ENCODE results near the gene FEM1B.

Gene FEM1B

GRCh38 chr15:68335251-68335650 lies 57.7 kb downstream of the FEM1B start:
- H3K9ac ChIP-seq (ENCODE audit: low read length) = no peak overlapping the region
- no peaks in the 10 kb centered on the region for H3K36me3 ChIP-seq (ENCODE audit: control insufficient read depth, insufficient read depth, low read length, severe bottlenecking)
- H3K4me3 ChIP-seq (ENCODE audit: low read length) = no peak overlapping the region
- no peaks in the 10 kb centered on the region for H3K27me3 ChIP-seq (replicated peaks; ENCODE audit: control insufficient read depth, insufficient read depth, low read length)
- H3K9me3 ChIP-seq (ENCODE audit: control insufficient read depth, low read length) = no peaks in the 10 kb centered on the region
- H3K4me1 ChIP-seq (ENCODE audit: control insufficient read depth, insufficient read depth, low read length) = peaks cover 14% of the 10 kb centered on the region
- peak; percentile 27 for DNase-seq (ENCODE audit: low read depth)

GRCh38 chr15:68335655-68336054 lies 58.1 kb downstream of the FEM1B start:
- H3K36me3 ChIP-seq (ENCODE audit: control insufficient read depth, insufficient read depth, low read length, severe bottlenecking) = no peaks in the 10 kb centered on the region
- peaks cover 15% of the 10 kb centered on the region for H3K4me1 ChIP-seq (ENCODE audit: control insufficient read depth, insufficient read depth, low read length)

GRCh38 chr15:68336516-68336915 lies 59.0 kb downstream of the FEM1B start:
- Histone ChIP-seq H3K27me3 (replicated peaks; ENCODE audit: control insufficient read depth, insufficient read depth, low read length) (no peaks in the 10 kb centered on the region), H3K36me3 (ENCODE audit: control insufficient read depth, insufficient read depth, low read length, severe bottlenecking) (no peaks in the 10 kb centered on the region), H3K4me3 (ENCODE audit: low read length) (no peak overlapping the region), H3K9me3 (ENCODE audit: control insufficient read depth, low read length) (no peaks in the 10 kb centered on the region), H3K9ac (ENCODE audit: low read length) (no peak overlapping the region), H3K4me1 (ENCODE audit: control insufficient read depth, insufficient read depth, low read length) (peaks cover 23% of the 10 kb centered on the region)
- no peak for DNase-seq (ENCODE audit: low read depth)

More at GRCh38 chr15:68335655-68336054, 58.1 kb downstream of the FEM1B start:
- no peaks in the 10 kb centered on the region for H3K27me3 ChIP-seq (replicated peaks; ENCODE audit: control insufficient read depth, insufficient read depth, low read length)
- H3K9ac ChIP-seq (ENCODE audit: low read length) = no peak overlapping the region
- H3K4me3 ChIP-seq (ENCODE audit: low read length) = no peak overlapping the region
- H3K9me3 ChIP-seq (ENCODE audit: control insufficient read depth, low read length) = no peaks in the 10 kb centered on the region
- DNase-seq (ENCODE audit: low read depth) = no peak

- peaks cover 36% of the 10 kb centered on the region for H3K4me1 ChIP-seq (ENCODE audit: control insufficient read depth, insufficient read depth, low read length)
- no peak overlapping the region for H3K4me3 ChIP-seq (ENCODE audit: low read length)
- H3K9ac ChIP-seq (ENCODE audit: low read length) = no peak overlapping the region
- no peak for DNase-seq (ENCODE audit: low read depth)
- H3K27me3 ChIP-seq (replicated peaks; ENCODE audit: control insufficient read depth, insufficient read depth, low read length) = no peaks in the 10 kb centered on the region
- H3K9me3 ChIP-seq (ENCODE audit: control insufficient read depth, low read length) = no peaks in the 10 kb centered on the region
- H3K36me3 ChIP-seq (ENCODE audit: control insufficient read depth, insufficient read depth, low read length, severe bottlenecking) = no peaks in the 10 kb centered on the region
These were observed 60.3 kb downstream of the FEM1B start for GRCh38 chr15:68337826-68338225.

- DNase-seq (ENCODE audit: low read depth) = no peak
- no peak overlapping the region for H3K4me3 ChIP-seq (ENCODE audit: low read length)
- no peaks in the 10 kb centered on the region for H3K27me3 ChIP-seq (replicated peaks; ENCODE audit: control insufficient read depth, insufficient read depth, low read length)
- peaks cover 32% of the 10 kb centered on the region for H3K4me1 ChIP-seq (ENCODE audit: control insufficient read depth, insufficient read depth, low read length)
- no peaks in the 10 kb centered on the region for H3K36me3 ChIP-seq (ENCODE audit: control insufficient read depth, insufficient read depth, low read length, severe bottlenecking)
- H3K9me3 ChIP-seq (ENCODE audit: control insufficient read depth, low read length) = no peaks in the 10 kb centered on the region
- no peak overlapping the region for H3K9ac ChIP-seq (ENCODE audit: low read length)
These were observed 61.9 kb downstream of the FEM1B start for GRCh38 chr15:68339481-68339880.

GRCh38 chr15:68340726-68341671 lies 63.5 kb downstream of the FEM1B start:
- H3K4me1 ChIP-seq (ENCODE audit: control insufficient read depth, insufficient read depth, low read length) = peaks cover 22% of the 10 kb centered on the region
- H3K9me3 ChIP-seq (ENCODE audit: control insufficient read depth, low read length) = no peaks in the 10 kb centered on the region
- no peaks in the 10 kb centered on the region for H3K36me3 ChIP-seq (ENCODE audit: control insufficient read depth, insufficient read depth, low read length, severe bottlenecking)
- peak overlapping the region; percentile 5 for H3K9ac ChIP-seq (ENCODE audit: low read length)
- DNase-seq (ENCODE audit: low read depth) = peak; percentile 40
- no peak overlapping the region for H3K4me3 ChIP-seq (ENCODE audit: low read length)
- H3K27me3 ChIP-seq (replicated peaks; ENCODE audit: control insufficient read depth, insufficient read depth, low read length) = no peaks in the 10 kb centered on the region

- peak overlapping the region; percentile 17 for H3K9ac ChIP-seq (ENCODE audit: low read length)
- no peaks in the 10 kb centered on the region for H3K36me3 ChIP-seq (ENCODE audit: control insufficient read depth, insufficient read depth, low read length, severe bottlenecking)
- H3K27me3 ChIP-seq (replicated peaks; ENCODE audit: control insufficient read depth, insufficient read depth, low read length) = no peaks in the 10 kb centered on the region
- peaks cover 22% of the 10 kb centered on the region for H3K4me1 ChIP-seq (ENCODE audit: control insufficient read depth, insufficient read depth, low read length)
- no peak overlapping the region for H3K4me3 ChIP-seq (ENCODE audit: low read length)
- peak; percentile 20 for DNase-seq (ENCODE audit: low read depth)
- H3K9me3 ChIP-seq (ENCODE audit: control insufficient read depth, low read length) = no peaks in the 10 kb centered on the region
These were observed 64.5 kb downstream of the FEM1B start for GRCh38 chr15:68341760-68342725.

- peaks cover 22% of the 10 kb centered on the region for H3K4me1 ChIP-seq (ENCODE audit: control insufficient read depth, insufficient read depth, low read length)
- H3K36me3 ChIP-seq (ENCODE audit: control insufficient read depth, insufficient read depth, low read length, severe bottlenecking) = no peaks in the 10 kb centered on the region
- no peaks in the 10 kb centered on the region for H3K9me3 ChIP-seq (ENCODE audit: control insufficient read depth, low read length)
- DNase-seq (ENCODE audit: low read depth) = no peak
- no peak overlapping the region for H3K4me3 ChIP-seq (ENCODE audit: low read length)
- no peak overlapping the region for H3K9ac ChIP-seq (ENCODE audit: low read length)
- no peaks in the 10 kb centered on the region for H3K27me3 ChIP-seq (replicated peaks; ENCODE audit: control insufficient read depth, insufficient read depth, low read length)
These were observed 66.2 kb downstream of the FEM1B start for GRCh38 chr15:68343579-68344225.

- H3K4me3 ChIP-seq (ENCODE audit: low read length) = no peak overlapping the region
- DNase-seq (ENCODE audit: low read depth) = no peak
- no peaks in the 10 kb centered on the region for H3K36me3 ChIP-seq (ENCODE audit: control insufficient read depth, insufficient read depth, low read length, severe bottlenecking)
- no peaks in the 10 kb centered on the region for H3K27me3 ChIP-seq (replicated peaks; ENCODE audit: control insufficient read depth, insufficient read depth, low read length)
- H3K4me1 ChIP-seq (ENCODE audit: control insufficient read depth, insufficient read depth, low read length) = peaks cover 28% of the 10 kb centered on the region
- H3K9me3 ChIP-seq (ENCODE audit: control insufficient read depth, low read length) = no peaks in the 10 kb centered on the region
- no peak overlapping the region for H3K9ac ChIP-seq (ENCODE audit: low read length)
These were observed 67.1 kb downstream of the FEM1B start for GRCh38 chr15:68344600-68344999.
